Stimulated activated CD4-positive, alpha-beta T cell treated with anti-CD3 and anti-CD28 coated beads, Interleukin-4, amount 100 ng/mL, for 48 hours (primary cell): ENCODE data around the gene RPL15.
"Not testable (repeated sequence)": the region's sequence is repeated elsewhere in the genome, so short reads cannot be mapped to it uniquely, and the experiment has no call there.

ENCODE experiments used
- DNase-seq, 2 donors: peaks; one replicate each; pipeline ENCODE4 v3.0.0-alpha.2; 2020; ENCODE audit warnings: low read depth in 2 of 2

The RPL15 gene

GRCh38 chr3:23916886-23917678 is at the start of gene RPL15, which contains the start of gene NKIRAS1:
TSS of gene RPL15 (plus strand) at chr3:23917132. CDS start at chr3:23917860, 728 bp downstream.
TSS of gene NKIRAS1 (minus strand) at chr3:23916990. CDS start at chr3:23910904, 6,086 bp downstream.
- peak; percentile 92 to 95 for DNase-seq

DNA sequence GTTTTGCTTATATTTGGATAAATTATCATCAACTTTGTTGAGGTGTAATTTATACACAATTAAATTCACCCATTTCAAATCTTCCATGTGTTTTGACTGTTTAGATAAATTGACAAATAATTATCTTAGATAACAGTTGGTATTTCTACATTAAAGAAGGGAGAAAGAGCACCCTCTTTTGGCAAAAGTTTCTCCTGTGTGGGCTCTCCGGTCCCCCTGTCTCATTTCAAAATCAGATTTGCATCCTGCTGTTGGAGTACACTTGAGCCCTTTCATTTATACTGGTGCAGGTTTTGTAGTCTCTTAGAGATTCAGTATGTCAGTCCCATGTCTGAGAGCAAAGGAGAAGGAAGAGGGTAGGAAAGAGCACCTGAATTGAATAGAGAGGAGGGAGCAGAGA is 49.5 kb upstream of the RPL15 start:
- DNase-seq, result no peak

- no peak for DNase-seq
Observed at GRCh38 chr3:23867838-23868237, 49.1 kb upstream of the RPL15 start.

DNA sequence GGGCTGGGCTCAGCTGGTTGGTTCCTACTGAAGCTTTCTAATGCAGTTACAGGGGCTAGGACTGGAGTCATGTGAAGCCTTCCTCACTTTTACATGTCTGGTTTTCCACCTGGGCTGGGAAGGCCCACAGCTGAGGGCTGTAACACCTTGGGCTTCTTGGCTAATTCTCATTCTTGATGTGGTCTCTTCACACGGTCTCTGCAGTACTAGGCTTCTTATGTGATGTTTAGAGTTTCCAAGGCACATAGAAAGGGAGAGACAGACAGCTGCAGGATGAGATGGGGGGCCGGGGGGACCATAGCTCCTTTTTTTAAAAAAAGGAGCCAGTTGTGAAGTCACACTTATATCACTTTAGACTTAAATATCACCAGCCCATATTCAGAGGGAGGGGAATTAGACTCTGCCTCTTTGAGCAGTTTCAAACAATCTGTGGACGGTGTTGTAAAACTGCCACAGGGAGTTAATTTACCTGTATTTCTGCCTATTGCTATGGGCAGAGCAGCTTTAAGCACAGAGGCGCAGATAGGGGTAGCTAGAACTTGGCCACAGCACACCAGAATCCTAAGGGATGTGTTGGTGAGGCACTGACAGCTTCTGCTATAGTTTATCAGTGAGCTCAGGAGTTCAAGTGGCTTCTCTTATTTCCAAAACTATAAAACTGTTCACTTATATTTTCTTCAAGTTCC is 46.8 kb upstream of the RPL15 start:
- no peak for DNase-seq

DNA sequence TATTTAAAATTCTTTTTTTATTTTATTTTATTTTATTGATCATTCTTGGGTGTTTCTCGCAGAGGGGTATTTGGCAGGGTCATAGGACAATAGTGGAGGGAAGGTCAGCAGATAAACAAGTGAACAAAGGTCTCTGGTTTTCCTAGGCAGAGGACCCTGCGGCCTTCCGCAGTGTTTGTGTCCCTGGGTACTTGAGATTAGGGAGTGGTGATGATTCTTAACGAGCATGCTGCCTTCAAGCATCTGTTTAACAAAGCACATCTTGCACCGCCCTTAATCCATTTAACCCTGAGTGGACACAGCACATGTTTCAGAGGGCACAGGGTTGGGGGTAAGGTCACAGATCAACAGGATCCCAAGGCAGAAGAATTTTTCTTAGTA is 46.3 kb upstream of the RPL15 start:
- DNase-seq, result not testable (repeated sequence)

GRCh38 chr3:23871361-23871760 is 45.6 kb upstream of the RPL15 start:
- DNase-seq, result not testable (repeated sequence)

DNA sequence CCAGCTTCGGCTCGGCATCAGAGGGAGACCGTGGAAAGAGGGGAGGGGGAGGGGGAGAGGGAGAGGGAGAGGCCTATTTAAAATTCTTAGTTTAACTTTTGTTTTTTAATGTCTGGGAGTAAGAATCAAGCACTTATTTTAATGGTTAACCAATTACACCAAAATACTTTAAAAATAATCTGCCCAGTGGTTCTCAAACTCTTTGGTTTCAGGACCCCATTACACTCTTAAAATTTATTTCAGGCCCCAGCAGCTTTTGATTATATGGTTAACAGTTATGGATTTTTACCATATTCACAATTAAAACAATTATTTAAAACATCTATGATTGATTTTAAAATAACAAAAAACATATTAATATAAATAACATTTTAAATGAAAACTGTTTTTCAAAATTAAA is 44.6 kb upstream of the RPL15 start:
- DNase-seq, result no peak

- no peak for DNase-seq
Observed at GRCh38 chr3:23873941-23874340, 43.0 kb upstream of the RPL15 start.

- no peak for DNase-seq
Observed at GRCh38 chr3:23874359-23875112, 42.4 kb upstream of the RPL15 start.

- no peak for DNase-seq
Observed at GRCh38 chr3:23875113-23875725, 41.7 kb upstream of the RPL15 start.

DNA sequence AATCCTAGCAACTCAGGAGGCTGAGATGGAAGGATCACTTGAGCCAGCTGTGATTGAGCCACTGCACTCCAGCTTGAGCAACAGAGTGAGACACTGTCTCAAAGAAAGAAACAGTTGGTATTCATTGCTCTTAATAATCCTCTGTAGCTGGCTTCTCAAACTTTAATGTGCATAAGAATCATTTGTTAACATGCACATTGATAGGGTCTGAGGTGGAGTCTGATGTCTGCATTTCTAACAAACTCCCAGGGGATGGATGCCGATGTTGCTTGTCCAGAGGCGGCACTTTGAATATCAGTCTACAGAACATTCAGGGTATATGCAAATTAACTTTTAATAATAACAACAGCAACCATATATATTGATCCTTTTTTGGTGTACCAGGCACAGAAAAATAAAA is 40.0 kb upstream of the RPL15 start:
- DNase-seq, result no peak

GRCh38 chr3:23877329-23877980 is 39.5 kb upstream of the RPL15 start:
- DNase-seq, result no peak

DNA sequence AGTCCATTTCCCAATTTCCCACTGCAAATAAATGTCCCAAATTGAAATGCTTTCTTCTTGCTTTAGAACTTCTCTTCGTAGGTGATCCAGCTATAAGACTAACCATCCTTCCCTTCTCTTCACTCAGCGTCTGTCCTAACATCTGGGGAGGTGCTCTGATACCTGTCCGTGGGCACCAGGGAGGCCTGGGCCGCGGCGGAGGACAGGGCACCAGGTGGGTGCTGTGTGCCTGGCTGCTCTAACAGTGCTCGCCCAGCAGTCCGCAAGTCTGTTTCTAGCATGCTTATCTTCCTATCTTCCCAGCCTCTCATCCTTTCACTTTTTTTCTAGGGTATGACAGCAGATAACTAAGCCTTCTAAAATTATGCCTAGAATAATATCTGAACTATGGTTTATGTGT is 37.4 kb upstream of the RPL15 start:
- DNase-seq, result no peak

DNA sequence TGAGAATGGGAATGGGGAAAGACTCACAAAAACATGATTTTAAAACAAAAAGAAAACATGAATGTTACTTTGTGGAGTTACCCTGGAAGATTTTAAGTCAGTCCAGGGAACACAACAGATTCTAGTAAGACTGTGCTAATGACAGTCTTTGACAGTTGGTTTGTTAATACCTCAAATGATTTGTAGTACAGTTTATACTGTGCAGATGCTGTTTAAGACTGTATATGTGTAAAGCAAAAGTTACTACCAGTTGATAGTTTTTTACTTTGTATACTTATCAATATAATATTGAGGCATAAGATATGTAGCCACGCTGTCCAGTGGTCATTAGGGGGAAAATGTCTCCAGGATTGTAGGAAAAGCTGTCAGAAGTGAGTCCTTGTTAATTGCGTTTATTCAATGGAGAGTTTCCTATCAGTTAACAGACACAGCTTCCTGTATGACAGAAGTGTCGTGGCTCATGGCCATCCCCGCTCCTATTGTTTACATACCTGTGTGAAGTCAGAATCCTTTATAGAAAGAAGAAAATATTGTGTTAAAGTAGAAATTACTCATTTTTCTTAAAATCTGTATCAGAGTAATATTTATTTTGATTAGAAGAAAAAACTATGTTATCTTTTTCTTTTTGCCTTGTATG is 36.1 kb upstream of the RPL15 start:
- DNase-seq, result no peak

DNA sequence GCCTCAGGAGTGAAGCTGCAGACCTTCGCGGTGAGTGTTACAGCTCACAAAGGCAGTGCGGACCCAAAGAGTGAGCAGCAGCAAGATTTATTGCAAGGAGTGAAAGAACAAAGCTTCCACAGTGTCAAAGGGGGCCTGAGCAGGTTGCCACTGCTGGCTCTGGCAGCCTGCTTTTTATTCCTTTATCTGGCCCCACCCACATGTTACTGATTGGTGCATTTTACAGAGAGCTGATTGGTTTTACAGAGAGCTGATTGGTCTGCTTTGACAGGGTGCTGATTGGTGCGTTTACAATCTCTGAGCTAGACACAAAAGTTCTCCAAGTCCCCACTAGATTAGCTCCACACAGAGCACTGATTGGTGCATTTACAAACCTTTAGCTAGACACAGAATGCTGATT is 34.9 kb upstream of the RPL15 start:
- DNase-seq, result not testable (repeated sequence)

DNA sequence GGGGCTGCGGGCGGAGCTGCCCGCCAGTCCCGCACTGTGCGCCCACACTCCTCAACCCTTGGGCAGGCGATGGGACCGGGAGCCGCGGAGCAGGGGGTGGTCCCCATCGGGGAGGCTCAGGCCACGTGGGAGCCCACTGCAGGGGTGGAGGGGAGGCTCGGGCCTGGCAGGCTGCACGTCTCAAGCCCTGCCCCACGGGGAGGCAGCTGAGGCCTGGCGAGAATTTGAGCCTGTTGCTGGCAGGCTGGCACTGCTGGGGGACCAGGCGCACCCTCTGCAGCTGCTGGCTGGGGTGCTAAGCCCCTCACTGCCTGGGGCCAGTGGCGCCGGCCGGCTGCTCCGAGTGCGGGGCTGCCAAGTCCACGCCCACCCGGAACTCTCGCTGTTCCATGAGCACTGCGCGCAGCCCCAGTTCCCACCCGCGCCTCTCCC is 34.4 kb upstream of the RPL15 start:
- no peak for DNase-seq

DNA sequence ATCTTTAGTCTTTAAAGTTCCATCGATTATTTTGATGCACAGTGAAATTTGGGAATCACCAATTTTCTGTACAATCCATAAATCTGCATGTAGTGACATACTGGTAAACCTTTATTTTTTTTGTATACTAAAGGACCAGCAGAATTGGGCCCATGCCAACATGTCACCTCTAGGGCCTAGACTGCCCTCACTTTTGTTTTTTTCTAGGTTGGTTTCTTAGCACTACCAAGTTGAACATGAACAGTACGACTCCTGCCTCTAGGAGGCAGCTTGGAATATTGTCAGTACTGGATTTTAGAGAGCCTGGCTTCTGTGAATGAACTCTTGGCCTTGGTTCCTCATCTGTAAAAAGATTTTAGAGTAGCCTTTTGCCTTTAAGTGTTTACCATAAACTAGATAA is 32.5 kb upstream of the RPL15 start:
- DNase-seq, result no peak

DNA sequence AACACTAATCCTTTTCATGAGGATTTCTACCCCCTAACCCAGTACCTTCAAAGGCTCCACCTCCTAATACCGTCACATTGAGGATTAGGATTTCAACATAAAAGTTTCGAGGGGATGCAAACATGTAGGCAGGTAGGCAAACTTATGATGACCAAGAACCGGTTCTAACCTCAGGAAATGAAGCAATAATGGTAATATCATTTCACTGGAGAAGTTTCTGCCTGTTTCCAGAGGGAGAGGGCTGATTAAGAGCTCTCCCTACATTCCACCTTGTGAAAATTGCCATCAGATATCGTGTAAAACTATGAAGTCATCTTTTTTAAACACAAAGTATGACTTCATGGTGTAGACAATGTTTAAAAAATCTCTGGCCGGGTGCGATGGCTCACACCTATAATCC is 31.7 kb upstream of the RPL15 start:
- DNase-seq, result no peak

DNA sequence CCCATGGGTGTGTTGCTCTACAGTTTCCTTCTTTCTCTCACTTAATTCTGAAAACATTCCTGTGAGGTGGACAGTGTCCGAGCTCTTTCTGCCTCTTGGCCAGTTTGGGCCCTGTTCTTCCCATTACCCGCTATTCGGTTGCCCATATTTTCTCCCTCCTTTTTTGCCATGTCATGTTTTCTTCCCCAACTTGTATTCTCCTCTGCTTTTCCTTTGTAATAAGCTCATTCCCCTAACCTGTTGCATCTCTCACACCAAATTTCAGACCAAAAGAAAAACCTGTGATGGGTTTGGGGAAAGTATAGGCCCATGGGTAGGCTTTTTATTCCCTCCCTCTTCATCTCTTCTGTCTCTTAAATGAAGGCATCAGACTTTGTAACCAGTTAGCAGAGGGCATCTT is 30.6 kb upstream of the RPL15 start:
- DNase-seq, result no peak

GRCh38 chr3:23888617-23889228 is 28.2 kb upstream of the RPL15 start:
- no peak for DNase-seq

GRCh38 chr3:23889386-23889785 is 27.5 kb upstream of the RPL15 start:
- DNase-seq, result no peak
